Stomach smooth muscle (tissue), 2 donors: ENCODE measurements around the gene CFAP77.

ENCODE experiments used
- H3K27ac ChIP-seq: one replicate; pipeline ENCODE4 v1.7.0; 2013; ENCODE audit warnings: mild to moderate bottlenecking, low read length, inconsistent platforms
- H3K27me3 ChIP-seq, 2 donors: one replicate each; pipeline ENCODE4 v1.7.0; 2013; ENCODE audit warnings: low read length in 2 of 2; ENCODE audit not compliant: insufficient read depth in 2 of 2, control insufficient read depth in 1 of 2
- H3K36me3 ChIP-seq, 2 donors: one replicate each; pipeline ENCODE4 v1.7.0; 2013; ENCODE audit warnings: low read length in 2 of 2; ENCODE audit not compliant: control insufficient read depth in 2 of 2, insufficient read depth in 2 of 2
- H3K4me1 ChIP-seq: one replicate; pipeline ENCODE4 v1.7.0; 2013; ENCODE audit warnings: low read length; ENCODE audit not compliant: control insufficient read depth, insufficient read depth
- H3K4me3 ChIP-seq, 2 donors: one replicate each; pipeline ENCODE4 v1.7.0; 2013; ENCODE audit warnings: low read length in 2 of 2
- H3K9ac ChIP-seq, 2 donors: one replicate each; pipeline ENCODE4 v1.7.0; 2013; ENCODE audit warnings: low read length in 2 of 2, mild to moderate bottlenecking in 1 of 2
- H3K9me3 ChIP-seq, 2 donors: one replicate each; pipeline ENCODE4 v1.7.0; 2013; ENCODE audit warnings: low read length in 2 of 2; ENCODE audit not compliant: control insufficient read depth in 2 of 2
- donor health status: healthy.
- donor health status: Pancreatic carcinoma.

Gene CFAP77

GRCh38 chr9:132578367-132578932 is 168.4 kb downstream of the CFAP77 start:
- Histone ChIP-seq H3K9me3 (no peaks in the 10 kb centered on the region), H3K27me3 (peaks cover 60 to 87% of the 10 kb centered on the region in 2 donors), H3K27ac (no peak overlapping the region), H3K4me1 (peaks cover 8% of the 10 kb centered on the region), H3K36me3 (no peaks in the 10 kb centered on the region), H3K9ac (no peak overlapping the region), H3K4me3 (no peak overlapping the region)

- Histone ChIP-seq H3K4me3 (no peak overlapping the region), H3K36me3 (no peaks in the 10 kb centered on the region), H3K27me3 (peaks cover 67 to 92% of the 10 kb centered on the region in 2 donors), H3K4me1 (peaks cover 8% of the 10 kb centered on the region), H3K9me3 (no peaks in the 10 kb centered on the region), H3K9ac (no peak overlapping the region), H3K27ac (no peak overlapping the region)
These were observed 169.4 kb downstream of the CFAP77 start for GRCh38 chr9:132579427-132579798.

DNA sequence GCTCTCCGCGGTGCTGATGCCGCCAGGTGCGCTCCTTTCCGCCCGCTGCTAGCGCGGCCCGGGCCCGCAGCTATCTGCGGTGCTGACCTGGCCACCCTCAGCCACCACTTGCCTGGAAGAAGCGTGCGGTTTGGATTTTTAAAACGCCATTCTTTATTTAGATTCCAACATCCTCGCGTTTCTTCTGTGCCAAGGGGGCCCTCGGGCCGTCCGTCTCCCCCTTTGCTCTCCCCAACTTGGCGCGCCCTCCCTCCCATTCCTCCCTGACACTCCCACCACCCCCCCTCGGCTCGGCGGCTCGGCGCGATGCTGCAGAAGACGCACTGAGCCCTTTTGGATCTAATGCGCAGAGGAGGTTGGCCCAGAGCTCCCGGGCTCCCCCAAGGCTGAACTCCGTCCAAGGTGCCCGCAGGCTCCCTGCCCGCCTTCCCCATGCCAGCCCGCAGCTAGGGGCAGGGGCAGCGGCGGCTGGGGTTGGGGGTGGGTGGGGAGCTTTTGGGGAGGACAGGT is 172.3 kb downstream of the CFAP77 start, which contains the start of gene BARHL1:
TSS of gene BARHL1 (plus strand) at position 331 of the 510 bp plus-strand sequence. CDS start 192 bp downstream, outside the sequence.
- Histone ChIP-seq H3K9ac (no peak within 1 kb of the TSS), H3K27me3 (peaks cover 78 to 95% of the 10 kb centered on the region in 2 donors), H3K4me1 (peaks cover 8% of the 10 kb centered on the region), H3K4me3 (peak within 1 kb of the TSS; percentile 51 to 66), H3K36me3 (no peaks in the 10 kb centered on the region), H3K9me3 (no peaks in the 10 kb centered on the region), H3K27ac (no peak within 1 kb of the TSS)

- H3K9ac ChIP-seq: no peak overlapping the region
- H3K4me1 ChIP-seq: peaks cover 8% of the 10 kb centered on the region
- no peak overlapping the region for H3K4me3 ChIP-seq
- H3K36me3 ChIP-seq: no peaks in the 10 kb centered on the region
- H3K9me3 ChIP-seq: no peaks in the 10 kb centered on the region
- H3K27me3 ChIP-seq: peaks cover 84 to 96% of the 10 kb centered on the region in 2 donors
- H3K27ac ChIP-seq: no peak overlapping the region
These were observed 173.0 kb downstream of the CFAP77 start for GRCh38 chr9:132582786-132583583.

GRCh38 chr9:132583584-132584304 is 173.7 kb downstream of the CFAP77 start:
- no peak overlapping the region for H3K27ac ChIP-seq
- H3K9ac ChIP-seq: no peak overlapping the region
- peaks cover 84 to 97% of the 10 kb centered on the region in 2 donors for H3K27me3 ChIP-seq
- no peaks in the 10 kb centered on the region for H3K9me3 ChIP-seq
- no peak overlapping the region for H3K4me3 ChIP-seq
- H3K36me3 ChIP-seq: no peaks in the 10 kb centered on the region
- H3K4me1 ChIP-seq: peaks cover 8% of the 10 kb centered on the region

GRCh38 chr9:132584601-132585560 is 174.9 kb downstream of the CFAP77 start:
- Histone ChIP-seq H3K27me3 (peaks cover 78 to 96% of the 10 kb centered on the region in 2 donors), H3K9ac (no peak overlapping the region), H3K4me1 (peaks cover 13% of the 10 kb centered on the region), H3K9me3 (no peaks in the 10 kb centered on the region), H3K4me3 (no peak overlapping the region), H3K36me3 (no peaks in the 10 kb centered on the region), H3K27ac (no peak overlapping the region)

- Histone ChIP-seq H3K9me3 (no peaks in the 10 kb centered on the region), H3K27ac (no peak overlapping the region), H3K4me3 (no peak overlapping the region), H3K27me3 (peaks cover 77 to 95% of the 10 kb centered on the region in 2 donors), H3K4me1 (peaks cover 24% of the 10 kb centered on the region), H3K9ac (no peak overlapping the region), H3K36me3 (no peaks in the 10 kb centered on the region)
These were observed 176.2 kb downstream of the CFAP77 start for GRCh38 chr9:132585954-132586829.

- Histone ChIP-seq H3K27ac (no peak overlapping the region), H3K4me3 (no peak overlapping the region), H3K36me3 (no peaks in the 10 kb centered on the region), H3K4me1 (peaks cover 20% of the 10 kb centered on the region), H3K27me3 (peaks cover 77 to 89% of the 10 kb centered on the region in 2 donors), H3K9ac (no peak overlapping the region), H3K9me3 (no peaks in the 10 kb centered on the region)
These were observed 177.0 kb downstream of the CFAP77 start for GRCh38 chr9:132586830-132587591.

- no peaks in the 10 kb centered on the region for H3K36me3 ChIP-seq
- no peaks in the 10 kb centered on the region for H3K9me3 ChIP-seq
- H3K9ac ChIP-seq: no peak overlapping the region
- no peak overlapping the region for H3K27ac ChIP-seq
- peaks cover 78 to 88% of the 10 kb centered on the region in 2 donors for H3K27me3 ChIP-seq
- peaks cover 16% of the 10 kb centered on the region for H3K4me1 ChIP-seq
- H3K4me3 ChIP-seq: no peak overlapping the region
These were observed 177.6 kb downstream of the CFAP77 start for GRCh38 chr9:132587592-132587955.
